SKM-1 (cell line): ENCODE results near the gene BMI1.
"Not testable (repeated sequence)": the region's sequence is repeated elsewhere in the genome, so short reads cannot be mapped to it uniquely, and the experiment has no call there.

Source experiments
- DNase-seq: peaks from one replicate; lab custom pipeline; 2025; ENCODE audit not compliant: unreplicated experiment; lab: John Stamatoyannopoulos, UW

BMI1 gene

GRCh38 chr10:22338931-22339330, 18.0 kb downstream of the BMI1 start:
- DNase-seq = no peak

GRCh38 chr10:22339761-22340328, 18.9 kb downstream of the BMI1 start:
- DNase-seq = no peak

- no peak for DNase-seq
Observed at GRCh38 chr10:22340329-22341189, 19.7 kb downstream of the BMI1 start.

GRCh38 chr10:22341190-22341925, 20.5 kb downstream of the BMI1 start:
- no peak for DNase-seq

GRCh38 chr10:22341926-22342196, 21.0 kb downstream of the BMI1 start:
- DNase-seq = no peak

GRCh38 chr10:22342421-22342820, 21.5 kb downstream of the BMI1 start:
- no peak for DNase-seq

- DNase-seq = no peak
Observed at GRCh38 chr10:22343731-22344130, 22.8 kb downstream of the BMI1 start.

- DNase-seq = no peak
Observed at GRCh38 chr10:22344249-22344648, 23.4 kb downstream of the BMI1 start.

- DNase-seq = no peak
Observed at GRCh38 chr10:22344781-22345300, 23.9 kb downstream of the BMI1 start.

- DNase-seq = no peak
Observed at GRCh38 chr10:22345301-22346095, 24.6 kb downstream of the BMI1 start, which contains the start of gene SPAG6. Gene SPAG6 (plus strand): TSS chr10:22345496. CDS start chr10:22345612, 116 bp downstream.

GRCh38 chr10:22346096-22346661, 25.3 kb downstream of the BMI1 start:
- no peak for DNase-seq

GRCh38 chr10:22349755-22350154, 28.9 kb downstream of the BMI1 start:
- DNase-seq = no peak

GRCh38 chr10:22351131-22351703, 30.3 kb downstream of the BMI1 start:
- no peak for DNase-seq

GRCh38 chr10:22356324-22356873, 35.5 kb downstream of the BMI1 start:
- no peak for DNase-seq

- not testable (repeated sequence) for DNase-seq
Observed at GRCh38 chr10:22357770-22358169, 36.9 kb downstream of the BMI1 start.

GRCh38 chr10:22363305-22363704, 42.4 kb downstream of the BMI1 start:
- no peak for DNase-seq

GRCh38 chr10:22364407-22365140, 43.7 kb downstream of the BMI1 start:
- DNase-seq = no peak

GRCh38 chr10:22365233-22365632, 44.3 kb downstream of the BMI1 start:
- DNase-seq = no peak
